HEK293T (cell line): ENCODE measurements around the gene ANKH.

Experiments used
- ARNT ChIP-seq: fragments of 450-650 bp; IDR thresholded peaks from 2 replicates; pipeline ENCODE4 v1.6.1; 2017; ENCODE audit warnings: mild to moderate bottlenecking
- ELF4 ChIP-seq: fragments of 450-650 bp; IDR thresholded peaks from 2 replicates; pipeline ENCODE4 v1.6.1; 2017; ENCODE audit warnings: antibody characterized with exemption
- FOXK2 ChIP-seq: fragments of 450-650 bp; IDR thresholded peaks from 2 replicates; pipeline ENCODE4 v1.6.1; 2016; ENCODE audit warnings: mild to moderate bottlenecking
- FOXM1 ChIP-seq: fragments of 450-650 bp; IDR thresholded peaks from 2 replicates; pipeline ENCODE4 v1.6.1; 2017; ENCODE audit warnings: mild to moderate bottlenecking, borderline replicate concordance
- L3MBTL2 ChIP-seq: fragments of 450-650 bp; conservative IDR thresholded peaks from 2 replicates; pipeline ENCODE4 v1.6.1; 2016; ENCODE audit warnings: mild to moderate bottlenecking
- NFRKB ChIP-seq: fragments of 450-650 bp; IDR thresholded peaks from 2 replicates; pipeline ENCODE4 v1.6.1; 2016; ENCODE audit warnings: mild to moderate bottlenecking, moderate library complexity
- SP1 ChIP-seq: fragments of 450-650 bp; IDR thresholded peaks from 2 replicates; pipeline ENCODE4 v1.6.1; 2017
- SUZ12 ChIP-seq: fragments of 450-650 bp; IDR thresholded peaks from 2 replicates; pipeline ENCODE4 v1.6.1; 2016; ENCODE audit warnings: mild to moderate bottlenecking
- TARDBP ChIP-seq: fragments of 450-650 bp; IDR thresholded peaks from 2 replicates; pipeline ENCODE4 v1.6.1; 2016
- ZNF384 ChIP-seq: fragments of 450-650 bp; IDR thresholded peaks from 2 replicates; pipeline ENCODE4 v1.6.1; 2016

DNA sequence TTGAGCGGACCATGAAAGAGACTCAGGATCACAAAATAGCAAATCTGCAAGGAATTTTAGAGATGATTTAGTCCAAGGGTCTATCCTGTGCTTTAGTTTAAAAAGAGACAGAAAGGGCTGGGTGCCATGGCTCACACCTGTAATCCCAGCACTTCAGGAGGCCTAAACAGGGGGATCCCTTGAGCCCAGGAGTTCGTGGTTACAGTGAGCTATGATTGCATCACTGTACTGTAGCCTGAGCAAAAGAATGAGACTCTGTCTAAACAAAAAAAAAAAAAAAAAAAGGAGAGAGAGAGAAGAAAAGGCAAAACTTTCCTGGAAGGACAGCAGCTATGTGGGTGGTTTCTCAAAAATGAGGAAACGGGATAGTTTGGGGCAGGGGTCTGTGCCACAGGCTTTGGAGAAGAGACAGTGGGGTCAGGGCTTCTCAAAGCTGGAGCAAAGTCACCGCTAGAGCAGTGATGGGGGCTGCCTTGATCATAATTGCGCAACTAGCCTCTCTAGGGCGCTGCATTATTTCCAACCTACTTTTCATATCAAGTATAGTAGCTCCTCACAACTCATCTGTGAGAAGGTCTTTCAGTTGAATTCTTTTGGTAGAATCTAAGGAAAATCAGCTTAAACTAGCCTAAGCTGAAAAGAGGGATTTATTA, 8.5 kb upstream of the ANKH start:
- TF ChIP-seq FOXM1, result no peak
- TF ChIP-seq ZNF384, result no peak
- TF ChIP-seq SUZ12, result no peak
- TF ChIP-seq NFRKB, result no peak
- TF ChIP-seq ARNT, result no peak
- no peak for TF ChIP-seq FOXK2
- TF ChIP-seq ELF4, result no peak
- no peak for TF ChIP-seq SP1
- TF ChIP-seq L3MBTL2, result no peak
- TF ChIP-seq TARDBP, result no peak
